ENCODE results near the gene IGSF5. TPM values are rescaled to one million over a fixed set of nuclear protein-coding genes. Genes with fewer than 3 reads are reported as not detected.

Gene IGSF5
- total and polyA plus RNA-seq, 2 of the 4 experiments (the other 2 are of a cell fraction), result not detected

DNA sequence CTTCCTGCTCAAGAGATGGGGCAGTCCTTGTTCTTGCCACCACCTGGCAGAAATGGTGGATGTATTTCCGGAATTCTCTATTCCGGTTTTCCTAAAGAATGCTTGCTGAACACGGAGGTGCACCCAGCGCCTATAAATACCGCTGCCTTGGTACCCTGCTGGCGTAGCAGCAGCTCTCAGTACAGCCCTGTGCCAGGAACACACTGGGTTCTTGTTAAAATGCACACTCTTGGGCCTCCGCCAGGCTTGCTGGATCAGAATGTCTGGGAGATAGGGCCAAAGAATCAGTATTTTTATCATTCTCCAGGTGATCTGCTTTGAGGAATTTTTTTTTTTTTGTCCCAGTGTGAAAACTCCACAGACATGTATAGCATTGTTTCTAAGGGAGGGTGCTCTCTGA lies 54.2 kb downstream of the IGSF5 start:
- Histone ChIP-seq H3K36me3 (ENCODE audit: control insufficient read depth, insufficient read depth, low read length) (no peaks in the 10 kb centered on the region), H2AK9ac (replicated peaks; ENCODE audit: low read depth, low read length, poor library complexity) (no peak overlapping the region), H3K9me3 (ENCODE audit: control insufficient read depth, insufficient read depth, low read length) (peaks cover 32% of the 10 kb centered on the region), H3K9ac (ENCODE audit: low read depth, low read length) (no peak overlapping the region), H4K91ac (ENCODE audit: insufficient read depth, low read depth, low read length) (no peak overlapping the region), H3K18ac (ENCODE audit: low read depth, low read length) (no peak overlapping the region), H2AFZ (replicated peaks; ENCODE audit: low read length, poor library complexity) (no peak overlapping the region), H2BK120ac (ENCODE audit: low read depth, low read length) (no peak overlapping the region), H3K14ac (replicated peaks; ENCODE audit: low read depth, low read length) (no peak overlapping the region), H3K27ac (ENCODE audit: insufficient read depth, low read length) (no peak overlapping the region), H3K4me1 (ENCODE audit: control insufficient read depth, insufficient read depth, low read length) (no peaks in the 10 kb centered on the region), H3K56ac (ENCODE audit: extremely low read depth, insufficient read depth, low read length) (no peak overlapping the region), H3K4me3 (ENCODE audit: insufficient read depth, low read depth, low read length) (no peak overlapping the region), H3K27me3 (ENCODE audit: control insufficient read depth, insufficient read depth, low read length) (no peaks in the 10 kb centered on the region), H4K5ac (ENCODE audit: low read depth, low read length) (no peak overlapping the region), H3K4me2 (ENCODE audit: low read depth, low read length) (no peak overlapping the region), H4K20me1 (ENCODE audit: insufficient read depth, low read length) (no peaks in the 10 kb centered on the region), H2AK5ac (ENCODE audit: low read depth, low read length) (no peak overlapping the region), H2BK20ac (ENCODE audit: low read depth, low read length) (no peak overlapping the region), H2BK5ac (ENCODE audit: low read depth, low read length, poor library complexity, severe bottlenecking) (no peak overlapping the region), H4K8ac (ENCODE audit: low read depth in 2 of 2, low read length in 2 of 2) (no peak overlapping the region), H3K4ac (ENCODE audit: low read depth, low read length) (no peak overlapping the region), H3K23ac (ENCODE audit: low read depth, low read length) (no peak overlapping the region), H3K9me1 (ENCODE audit: insufficient read depth, low read length) (no peaks in the 10 kb centered on the region), H2BK15ac (ENCODE audit: low read depth, low read length) (no peak overlapping the region), H3K79me1 (ENCODE audit: low read depth in 1 of 2, low read length in 2 of 2) (no peaks in the 10 kb centered on the region)
- CTCF ChIA-PET, result no interaction called here
- POLR2A ChIA-PET (ENCODE audit: unreplicated experiment), result no interaction called here
- intact Hi-C loops (cut with micrococcal nuclease) (no loop called here), in situ Hi-C loops (cut with MboI; ENCODE audit: low sequenced_read_pairs) (no loop called here), dilution Hi-C loops (cut with HindIII; ENCODE audit: low sequenced_read_pairs, unreplicated experiment) (no loop called here)
- ATAC-seq (ENCODE audit: low read depth) (no peak), DNase-seq (no peak)
- TF ChIP-seq, protein P1, sequence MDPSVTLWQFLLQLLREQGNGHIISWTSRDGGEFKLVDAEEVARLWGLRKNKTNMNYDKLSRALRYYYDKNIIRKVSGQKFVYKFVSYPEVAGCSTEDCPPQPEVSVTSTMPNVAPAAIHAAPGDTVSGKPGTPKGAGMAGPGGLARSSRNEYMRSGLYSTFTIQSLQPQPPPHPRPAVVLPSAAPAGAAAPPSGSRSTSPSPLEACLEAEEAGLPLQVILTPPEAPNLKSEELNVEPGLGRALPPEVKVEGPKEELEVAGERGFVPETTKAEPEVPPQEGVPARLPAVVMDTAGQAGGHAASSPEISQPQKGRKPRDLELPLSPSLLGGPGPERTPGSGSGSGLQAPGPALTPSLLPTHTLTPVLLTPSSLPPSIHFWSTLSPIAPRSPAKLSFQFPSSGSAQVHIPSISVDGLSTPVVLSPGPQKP (IDR thresholded peaks at IDR 0.05; ENCODE audit: borderline replicate concordance, low read depth, low read length), result no peak
- no peak for TF ChIP-seq RFX5 (IDR thresholded peaks at IDR 0.05; ENCODE audit: low read depth, low read length)
- no peak for TF ChIP-seq FOS (IDR thresholded peaks at IDR 0.05; ENCODE audit: low read depth, low read length)
- TF ChIP-seq, protein P2, sequence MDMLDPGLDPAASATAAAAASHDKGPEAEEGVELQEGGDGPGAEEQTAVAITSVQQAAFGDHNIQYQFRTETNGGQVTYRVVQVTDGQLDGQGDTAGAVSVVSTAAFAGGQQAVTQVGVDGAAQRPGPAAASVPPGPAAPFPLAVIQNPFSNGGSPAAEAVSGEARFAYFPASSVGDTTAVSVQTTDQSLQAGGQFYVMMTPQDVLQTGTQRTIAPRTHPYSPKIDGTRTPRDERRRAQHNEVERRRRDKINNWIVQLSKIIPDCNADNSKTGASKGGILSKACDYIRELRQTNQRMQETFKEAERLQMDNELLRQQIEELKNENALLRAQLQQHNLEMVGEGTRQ (IDR thresholded peaks at IDR 0.05; ENCODE audit: low read depth, low read length), result no peak
- no peak for TF ChIP-seq CEBPB (IDR thresholded peaks at IDR 0.05; ENCODE audit: low read depth, low read length)
- TF ChIP-seq POLR2A (IDR thresholded peaks at IDR 0.05; ENCODE audit: low read depth, low read length), result no peak
- TF ChIP-seq MAZ (IDR thresholded peaks at IDR 0.05; ENCODE audit: borderline replicate concordance, low read depth, low read length), result no peak
- TF ChIP-seq, protein P3, sequence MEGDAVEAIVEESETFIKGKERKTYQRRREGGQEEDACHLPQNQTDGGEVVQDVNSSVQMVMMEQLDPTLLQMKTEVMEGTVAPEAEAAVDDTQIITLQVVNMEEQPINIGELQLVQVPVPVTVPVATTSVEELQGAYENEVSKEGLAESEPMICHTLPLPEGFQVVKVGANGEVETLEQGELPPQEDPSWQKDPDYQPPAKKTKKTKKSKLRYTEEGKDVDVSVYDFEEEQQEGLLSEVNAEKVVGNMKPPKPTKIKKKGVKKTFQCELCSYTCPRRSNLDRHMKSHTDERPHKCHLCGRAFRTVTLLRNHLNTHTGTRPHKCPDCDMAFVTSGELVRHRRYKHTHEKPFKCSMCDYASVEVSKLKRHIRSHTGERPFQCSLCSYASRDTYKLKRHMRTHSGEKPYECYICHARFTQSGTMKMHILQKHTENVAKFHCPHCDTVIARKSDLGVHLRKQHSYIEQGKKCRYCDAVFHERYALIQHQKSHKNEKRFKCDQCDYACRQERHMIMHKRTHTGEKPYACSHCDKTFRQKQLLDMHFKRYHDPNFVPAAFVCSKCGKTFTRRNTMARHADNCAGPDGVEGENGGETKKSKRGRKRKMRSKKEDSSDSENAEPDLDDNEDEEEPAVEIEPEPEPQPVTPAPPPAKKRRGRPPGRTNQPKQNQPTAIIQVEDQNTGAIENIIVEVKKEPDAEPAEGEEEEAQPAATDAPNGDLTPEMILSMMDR (conservative IDR thresholded peaks at IDR 0.05; ENCODE audit: low read depth, low read length), result no peak
- no peak for TF ChIP-seq BHLHE40 (IDR thresholded peaks at IDR 0.05; ENCODE audit: low read depth, low read length)
- no peak for TF ChIP-seq MXI1 (IDR thresholded peaks at IDR 0.05; ENCODE audit: borderline replicate concordance, low read depth, low read length)
- no peak for TF ChIP-seq RAD21 (IDR thresholded peaks at IDR 0.05; ENCODE audit: low read length)
- no peak for TF ChIP-seq CHD1 (IDR thresholded peaks at IDR 0.05; ENCODE audit: low read depth, low read length)
- TF ChIP-seq MAFK (IDR thresholded peaks at IDR 0.05; ENCODE audit: low read depth, low read length), result no peak
- TF ChIP-seq NFE2L2 (IDR thresholded peaks at IDR 0.05; ENCODE audit: low read depth, low read length), result no peak
- no peak for TF ChIP-seq SMC3 (IDR thresholded peaks at IDR 0.05; ENCODE audit: low read depth, low read length)
- no peak for TF ChIP-seq RCOR1 (IDR thresholded peaks at IDR 0.05; ENCODE audit: insufficient replicate concordance, low read length)
- 63% methylated on average over 6 of the region's 7 CpGs; no CpG with 5 or more reads in 1 of the 2 experiments for WGBS, 2 experiments (ENCODE audit: extremely low coverage in 2 of 2, insufficient read length in 1 of 2)
- no TSS peak for BruUV-seq (replicated peaks)

Data from IMR-90 (cell line).